ENCODE results near the gene TSPAN12. TPM values are rescaled to one million over a fixed set of nuclear protein-coding genes. Genes with fewer than 3 reads are reported as not detected.
"Not testable (repeated sequence)": the region's sequence is repeated elsewhere in the genome, so short reads cannot be mapped to it uniquely, and the experiment has no call there.

The TSPAN12 gene
- total RNA-seq, 1 experiment from 2014 or later, result 8.7 TPM

DNA sequence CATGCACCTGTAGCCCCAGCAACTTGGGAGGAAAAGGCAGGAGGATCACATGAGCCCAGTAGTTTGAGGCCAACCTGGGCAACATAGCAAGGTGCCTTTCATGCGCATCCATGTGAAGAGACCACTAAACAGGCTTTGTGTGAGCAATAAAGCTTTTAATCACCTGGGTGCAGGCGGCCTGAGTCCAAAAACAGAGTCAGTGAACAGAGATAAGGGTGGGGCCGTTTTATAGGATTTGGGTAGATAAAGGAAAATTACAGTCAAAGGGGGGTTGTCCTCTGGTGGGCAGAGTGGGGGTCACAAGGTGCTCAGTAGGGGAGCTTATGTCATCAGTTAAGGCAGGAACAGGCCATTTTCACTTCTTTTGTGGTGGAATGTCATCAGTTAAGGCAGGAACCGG is 27.7 kb upstream of the TSPAN12 start:
- H3K27ac Mint-ChIP-seq; H2BK15ac ChIP-seq (ENCODE audit: low read depth, low read length); H4K20me1 ChIP-seq (ENCODE audit: control insufficient read depth, insufficient read depth, insufficient read length); H3K14ac ChIP-seq (ENCODE audit: insufficient read depth, low read length); H2BK120ac ChIP-seq (ENCODE audit: low read depth, low read length, poor library complexity, severe bottlenecking); H2BK12ac ChIP-seq (ENCODE audit: insufficient read length, low read depth, low read length); H4K91ac ChIP-seq (ENCODE audit: insufficient read length, low read depth, low read length); H2BK20ac ChIP-seq (ENCODE audit: low read depth, low read length, poor library complexity, severe bottlenecking); H3K23me2 ChIP-seq (ENCODE audit: insufficient read length, low read depth, low read length, poor library complexity, severe bottlenecking); H3K9ac ChIP-seq (ENCODE audit: extremely low read depth, insufficient read length, low read length); H3K4ac ChIP-seq (ENCODE audit: low read depth, low read length); H3K18ac ChIP-seq (ENCODE audit: insufficient read length, low read depth, low read length); H4K5ac ChIP-seq (ENCODE audit: insufficient read length, low read depth, low read length); H3K4me1 Mint-ChIP-seq; H4K8ac ChIP-seq (replicated peaks; ENCODE audit: insufficient read length, low read depth, low read length); H3K9me3 ChIP-seq (ENCODE audit: control insufficient read depth, low read depth, low read length); H3K79me1 ChIP-seq (ENCODE audit: insufficient read depth, low read depth, low read length, poor library complexity, severe bottlenecking); H3K27ac ChIP-seq (ENCODE audit: insufficient read length, low read depth, low read length); H3K23ac ChIP-seq (ENCODE audit: insufficient read length, low read depth, low read length); H3K4me1 ChIP-seq (ENCODE audit: insufficient read depth, low read length); H3K56ac ChIP-seq (ENCODE audit: insufficient read length, low read depth, low read length); DNase-seq; H3K27me3 ChIP-seq (ENCODE audit: insufficient read depth, low read length); H3K4me2 ChIP-seq (ENCODE audit: insufficient read depth, insufficient read length, low read length); H3K27me3 Mint-ChIP-seq (ENCODE audit: low read depth); H3T11ph ChIP-seq (ENCODE audit: low read length); H3K4me3 Mint-ChIP-seq; H2AFZ ChIP-seq (ENCODE audit: low read length); H2AK5ac ChIP-seq (ENCODE audit: insufficient read length, low read length); H3K79me2 ChIP-seq (ENCODE audit: insufficient read depth, low read length); H2BK5ac ChIP-seq (ENCODE audit: insufficient read length, low read length): not testable (repeated sequence)
- peaks cover 16 to 23% (median 19%) of the 10 kb centered on the region in 3 experiments; a peak in 6 of 7 replicates for H3K36me3 Mint-ChIP-seq (ENCODE audit: insufficient read depth in 1 of 3, low read depth in 3 of 3)
- H3K9me3 Mint-ChIP-seq, result peaks cover 0 to 22% of the 10 kb centered on the region in 2 experiments
- WGBS (ENCODE audit: extremely low coverage, insufficient read length, low lambda C conversion rate), result no CpG with 5 or more reads among the region's 4 CpGs
